Measurements from ENCODE around the gene MOBP. TPM values are rescaled to one million over a fixed set of nuclear protein-coding genes. Genes with fewer than 3 reads are reported as not detected.

MOBP gene
- total RNA-seq, 1 experiment from 2014 or later: not detected

DNA sequence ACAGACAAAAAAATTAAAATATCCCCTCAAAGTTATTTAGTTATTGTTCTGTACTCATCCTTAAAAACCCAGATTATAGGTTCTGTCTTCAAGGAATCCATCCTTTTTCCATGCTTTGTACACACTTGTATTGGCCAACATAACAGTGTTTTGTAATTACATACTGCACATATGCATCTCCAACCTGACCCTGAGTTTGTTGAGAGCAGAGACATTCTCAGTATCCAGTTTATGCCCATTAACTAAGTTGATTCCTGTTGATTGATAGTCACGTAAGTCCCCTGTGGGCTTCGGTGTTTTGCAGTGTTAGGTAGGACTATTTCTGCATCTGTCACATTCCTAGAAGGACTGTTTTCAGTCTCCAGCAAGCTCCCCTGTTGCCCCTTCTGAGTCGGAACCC, 33.6 kb downstream of the MOBP start:
- no peak for DNase-seq
- Histone ChIP-seq H2AFZ (ENCODE audit: low read length) (no peak overlapping the region), H3K27ac (ENCODE audit: low read length) (no peak overlapping the region), H3K79me2 (ENCODE audit: low read length) (no peaks in the 10 kb centered on the region), H3F3A (ENCODE audit: low read length, unreplicated experiment) (no peaks in the 10 kb centered on the region), H3K27me3 (ENCODE audit: low read length) (peaks cover 43% of the 10 kb centered on the region), H3K4me2 (ENCODE audit: low read length) (no peak overlapping the region), H3K9ac (ENCODE audit: low read length) (no peak overlapping the region), H3K9me3 (ENCODE audit: low read length) (no peaks in the 10 kb centered on the region), H3K4me3 (ENCODE audit: low read length) (no peak overlapping the region), H3K9me2 (replicated peaks; ENCODE audit: low read length) (no peaks in the 10 kb centered on the region), H3K36me3 (ENCODE audit: low read depth, low read length) (no peaks in the 10 kb centered on the region), H3K4me1 (ENCODE audit: insufficient read depth, low read length) (peaks cover 7% of the 10 kb centered on the region; the same call in 1 of the 2 replicates), H4K20me1 (ENCODE audit: low read length) (no peaks in the 10 kb centered on the region)
- ChIA-PET CTCF (no interaction called here), POLR2A (ENCODE audit: unreplicated experiment) (no interaction called here)
- intact Hi-C loops (cut with micrococcal nuclease): no loop called here
- ATAC-seq: no peak
- TF ChIP-seq EZH2 (IDR thresholded peaks at IDR 0.05; ENCODE audit: low read length, unreplicated experiment): no peak
- no peak for TF ChIP-seq EZH2phosphoT487 (IDR thresholded peaks at IDR 0.05; ENCODE audit: borderline replicate concordance, low read length)
- TF ChIP-seq, protein P1, sequence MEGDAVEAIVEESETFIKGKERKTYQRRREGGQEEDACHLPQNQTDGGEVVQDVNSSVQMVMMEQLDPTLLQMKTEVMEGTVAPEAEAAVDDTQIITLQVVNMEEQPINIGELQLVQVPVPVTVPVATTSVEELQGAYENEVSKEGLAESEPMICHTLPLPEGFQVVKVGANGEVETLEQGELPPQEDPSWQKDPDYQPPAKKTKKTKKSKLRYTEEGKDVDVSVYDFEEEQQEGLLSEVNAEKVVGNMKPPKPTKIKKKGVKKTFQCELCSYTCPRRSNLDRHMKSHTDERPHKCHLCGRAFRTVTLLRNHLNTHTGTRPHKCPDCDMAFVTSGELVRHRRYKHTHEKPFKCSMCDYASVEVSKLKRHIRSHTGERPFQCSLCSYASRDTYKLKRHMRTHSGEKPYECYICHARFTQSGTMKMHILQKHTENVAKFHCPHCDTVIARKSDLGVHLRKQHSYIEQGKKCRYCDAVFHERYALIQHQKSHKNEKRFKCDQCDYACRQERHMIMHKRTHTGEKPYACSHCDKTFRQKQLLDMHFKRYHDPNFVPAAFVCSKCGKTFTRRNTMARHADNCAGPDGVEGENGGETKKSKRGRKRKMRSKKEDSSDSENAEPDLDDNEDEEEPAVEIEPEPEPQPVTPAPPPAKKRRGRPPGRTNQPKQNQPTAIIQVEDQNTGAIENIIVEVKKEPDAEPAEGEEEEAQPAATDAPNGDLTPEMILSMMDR (conservative IDR thresholded peaks at IDR 0.05; ENCODE audit: low read depth, low read length): no peak
- BruUV-seq (replicated peaks): no TSS peak

DNA sequence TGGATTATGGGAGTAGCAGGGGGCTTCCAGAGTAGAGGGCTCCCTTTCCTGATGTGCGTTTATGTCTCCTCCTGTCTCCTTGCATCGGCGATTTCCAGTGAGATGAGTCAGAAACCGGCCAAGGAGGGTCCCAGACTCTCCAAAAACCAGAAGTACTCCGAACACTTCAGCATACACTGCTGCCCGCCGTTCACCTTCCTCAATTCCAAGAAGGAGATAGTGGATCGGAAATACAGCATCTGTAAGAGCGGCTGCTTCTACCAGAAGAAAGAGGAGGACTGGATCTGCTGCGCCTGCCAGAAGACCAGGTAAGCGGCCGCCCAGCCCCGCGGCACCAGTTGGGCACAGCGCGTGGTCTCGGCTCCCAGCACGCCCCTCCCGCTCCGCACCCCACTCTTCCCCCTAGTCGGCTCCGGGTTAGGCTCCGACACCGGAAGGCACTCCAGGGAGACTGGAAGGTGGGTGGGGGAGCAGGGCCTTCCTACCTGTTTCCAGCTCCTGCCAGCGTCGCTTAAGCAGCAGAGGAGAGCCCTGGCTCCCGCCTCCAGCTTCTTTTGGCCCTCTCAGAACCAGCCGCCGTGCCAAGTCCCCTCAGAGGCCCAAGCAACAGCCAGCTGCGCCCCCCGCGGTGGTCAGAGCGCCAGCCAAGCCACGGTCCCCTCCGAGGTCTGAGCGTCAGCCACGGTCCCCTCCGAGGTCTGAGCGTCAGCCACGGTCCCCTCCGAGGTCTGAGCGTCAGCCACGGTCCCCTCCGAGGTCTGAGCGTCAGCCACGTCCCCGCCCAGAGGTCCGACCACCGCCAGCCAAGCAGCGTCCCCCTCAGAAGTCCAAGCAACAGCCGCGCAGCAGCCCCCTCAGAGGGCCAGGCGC, 34.7 kb downstream of the MOBP start:
- H3K79me2 ChIP-seq (ENCODE audit: low read length): no peaks in the 10 kb centered on the region
- no peaks in the 10 kb centered on the region for H3K9me2 ChIP-seq (replicated peaks; ENCODE audit: low read length)
- H4K20me1 ChIP-seq (ENCODE audit: low read length): no peaks in the 10 kb centered on the region
- H3K9me3 ChIP-seq (ENCODE audit: low read length): no peaks in the 10 kb centered on the region
- H3F3A ChIP-seq (ENCODE audit: low read length, unreplicated experiment): no peaks in the 10 kb centered on the region
- TF ChIP-seq EZH2 (IDR thresholded peaks at IDR 0.05; ENCODE audit: low read length, unreplicated experiment): no peak
- TF ChIP-seq, protein P1 (conservative IDR thresholded peaks at IDR 0.05; ENCODE audit: low read depth, low read length): no peak
- TF ChIP-seq EZH2phosphoT487 (IDR thresholded peaks at IDR 0.05; ENCODE audit: borderline replicate concordance, low read length): no peak
- H3K36me3 ChIP-seq (ENCODE audit: low read depth, low read length): no peaks in the 10 kb centered on the region
- DNase-seq (no peak), ATAC-seq (no peak)
- no peak overlapping the region for H3K27ac ChIP-seq (ENCODE audit: low read length)
- H3K27me3 ChIP-seq (ENCODE audit: low read length): peaks cover 43% of the 10 kb centered on the region
- intact Hi-C loops (cut with micrococcal nuclease): no loop called here
- ChIA-PET POLR2A (ENCODE audit: unreplicated experiment) (no interaction called here), CTCF (no interaction called here)
- H3K4me1 ChIP-seq (ENCODE audit: insufficient read depth, low read length): peaks cover 7% of the 10 kb centered on the region; the same call in 1 of the 2 replicates
- no peak overlapping the region for H2AFZ ChIP-seq (ENCODE audit: low read length)
- no peak overlapping the region for H3K9ac ChIP-seq (ENCODE audit: low read length)
- H3K4me3 ChIP-seq (ENCODE audit: low read length): no peak overlapping the region
- no peak overlapping the region for H3K4me2 ChIP-seq (ENCODE audit: low read length)
- BruUV-seq (replicated peaks): no TSS peak

DNA sequence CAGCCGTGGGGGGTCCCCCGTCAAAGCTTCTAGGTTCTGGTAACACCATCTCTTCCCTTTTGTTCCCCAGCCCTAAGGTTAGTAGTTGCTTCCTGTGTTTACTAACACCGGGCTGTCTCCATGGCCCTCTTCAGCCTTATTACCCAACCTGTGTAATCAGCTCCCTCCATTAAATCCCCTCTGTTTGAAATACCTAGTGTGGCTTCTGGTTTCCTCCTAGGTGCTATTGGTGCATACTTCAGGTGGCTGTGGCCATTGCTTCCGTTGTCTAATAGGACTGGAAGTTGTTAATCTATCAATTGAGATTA, 35.3 kb downstream of the MOBP start:
- Histone ChIP-seq H3K4me3 (ENCODE audit: low read length) (no peak overlapping the region), H3K9me3 (ENCODE audit: low read length) (no peaks in the 10 kb centered on the region), H3K27me3 (ENCODE audit: low read length) (peaks cover 43% of the 10 kb centered on the region), H3K9ac (ENCODE audit: low read length) (no peak overlapping the region), H3K79me2 (ENCODE audit: low read length) (no peaks in the 10 kb centered on the region), H3K9me2 (replicated peaks; ENCODE audit: low read length) (no peaks in the 10 kb centered on the region), H3K4me2 (ENCODE audit: low read length) (no peak overlapping the region), H4K20me1 (ENCODE audit: low read length) (no peaks in the 10 kb centered on the region), H3F3A (ENCODE audit: low read length, unreplicated experiment) (no peaks in the 10 kb centered on the region), H2AFZ (ENCODE audit: low read length) (no peak overlapping the region), H3K36me3 (ENCODE audit: low read depth, low read length) (no peaks in the 10 kb centered on the region), H3K27ac (ENCODE audit: low read length) (no peak overlapping the region), H3K4me1 (ENCODE audit: insufficient read depth, low read length) (peaks cover 6% of the 10 kb centered on the region; the same call in 1 of the 2 replicates)
- TF ChIP-seq EZH2phosphoT487 (IDR thresholded peaks at IDR 0.05; ENCODE audit: borderline replicate concordance, low read length) (no peak), EZH2 (IDR thresholded peaks at IDR 0.05; ENCODE audit: low read length, unreplicated experiment) (no peak)
- TF ChIP-seq, protein P1 (conservative IDR thresholded peaks at IDR 0.05; ENCODE audit: low read depth, low read length): no peak
- intact Hi-C loops (cut with micrococcal nuclease): no loop called here
- BruUV-seq (replicated peaks): no TSS peak
- CTCF ChIA-PET: no interaction called here
- DNase-seq (no peak), ATAC-seq (no peak)
- POLR2A ChIA-PET (ENCODE audit: unreplicated experiment): no interaction called here

Data from PC-3 (cell line).